ENCODE measurements around the gene DMRT3.

DMRT3 gene

GRCh38 chr9:948497-948896 is 28.0 kb upstream of the DMRT3 start:
- Histone ChIP-seq H3K4me3 (ENCODE audit: low read length) (no peak overlapping the region), H4K20me1 (ENCODE audit: insufficient read depth, low read length) (no peaks in the 10 kb centered on the region), H3K36me3 (replicated peaks; ENCODE audit: low read depth, low read length) (no peaks in the 10 kb centered on the region), H3K27ac (ENCODE audit: low read length) (no peak overlapping the region), H3K4me1 (ENCODE audit: low read length) (no peaks in the 10 kb centered on the region), H3K9ac (ENCODE audit: low read length) (no peak overlapping the region), H3K4me2 (ENCODE audit: low read length) (no peak overlapping the region), H3K9me3 (ENCODE audit: insufficient read depth, low read length) (no peaks in the 10 kb centered on the region), H2AFZ (ENCODE audit: low read depth, low read length) (no peak overlapping the region), H3K79me2 (ENCODE audit: low read length) (no peaks in the 10 kb centered on the region), H3K27me3 (ENCODE audit: low read depth, low read length) (peaks cover 37% of the 10 kb centered on the region)
- TF ChIP-seq CTCF (IDR thresholded peaks at IDR 0.05; ENCODE audit: low read depth, low read length) = no peak
- TF ChIP-seq EZH2phosphoT487 (IDR thresholded peaks at IDR 0.05; ENCODE audit: low read depth) = no peak

- no peak overlapping the region for H3K4me2 ChIP-seq (ENCODE audit: low read length)
- H3K27me3 ChIP-seq (ENCODE audit: low read depth, low read length) = peaks cover 42% of the 10 kb centered on the region
- H3K9me3 ChIP-seq (ENCODE audit: insufficient read depth, low read length) = no peaks in the 10 kb centered on the region
- H3K4me3 ChIP-seq (ENCODE audit: low read length) = no peak overlapping the region
- no peaks in the 10 kb centered on the region for H4K20me1 ChIP-seq (ENCODE audit: insufficient read depth, low read length)
- TF ChIP-seq EZH2phosphoT487 (IDR thresholded peaks at IDR 0.05; ENCODE audit: low read depth) (no peak), CTCF (IDR thresholded peaks at IDR 0.05; ENCODE audit: low read depth, low read length) (no peak)
- H3K9ac ChIP-seq (ENCODE audit: low read length) = no peak overlapping the region
- no peaks in the 10 kb centered on the region for H3K4me1 ChIP-seq (ENCODE audit: low read length)
- no peak overlapping the region for H3K27ac ChIP-seq (ENCODE audit: low read length)
- H3K79me2 ChIP-seq (ENCODE audit: low read length) = no peaks in the 10 kb centered on the region
- no peak overlapping the region for H2AFZ ChIP-seq (ENCODE audit: low read depth, low read length)
- H3K36me3 ChIP-seq (replicated peaks; ENCODE audit: low read depth, low read length) = no peaks in the 10 kb centered on the region
Measured at GRCh38 chr9:950139-950538, 26.3 kb upstream of the DMRT3 start.

GRCh38 chr9:952546-952945 is 23.9 kb upstream of the DMRT3 start:
- H3K4me1 ChIP-seq (ENCODE audit: low read length) = no peaks in the 10 kb centered on the region
- H3K27me3 ChIP-seq (ENCODE audit: low read depth, low read length) = peaks cover 42% of the 10 kb centered on the region
- TF ChIP-seq EZH2phosphoT487 (IDR thresholded peaks at IDR 0.05; ENCODE audit: low read depth) (no peak), CTCF (IDR thresholded peaks at IDR 0.05; ENCODE audit: low read depth, low read length) (no peak)

GRCh38 chr9:959105-959504 is 17.4 kb upstream of the DMRT3 start:
- no peak overlapping the region for H3K4me3 ChIP-seq (ENCODE audit: low read length)
- no peaks in the 10 kb centered on the region for H3K9me3 ChIP-seq (ENCODE audit: insufficient read depth, low read length)
- H2AFZ ChIP-seq (ENCODE audit: low read depth, low read length) = no peak overlapping the region
- no peak overlapping the region for H3K9ac ChIP-seq (ENCODE audit: low read length)
- H3K4me1 ChIP-seq (ENCODE audit: low read length) = no peaks in the 10 kb centered on the region
- H3K27me3 ChIP-seq (ENCODE audit: low read depth, low read length) = 0 out of 2 replicates have a peak, but pooled peaks cover 8% of the 10 kb centered on the region
- TF ChIP-seq CTCF (IDR thresholded peaks at IDR 0.05; ENCODE audit: low read depth, low read length) (no peak), EZH2phosphoT487 (IDR thresholded peaks at IDR 0.05; ENCODE audit: low read depth) (no peak)
- no peak overlapping the region for H3K27ac ChIP-seq (ENCODE audit: low read length)
- H3K36me3 ChIP-seq (replicated peaks; ENCODE audit: low read depth, low read length) = no peaks in the 10 kb centered on the region
- H3K4me2 ChIP-seq (ENCODE audit: low read length) = no peak overlapping the region
- H4K20me1 ChIP-seq (ENCODE audit: insufficient read depth, low read length) = no peaks in the 10 kb centered on the region
- H3K79me2 ChIP-seq (ENCODE audit: low read length) = no peaks in the 10 kb centered on the region

More at GRCh38 chr9:952546-952945, 23.9 kb upstream of the DMRT3 start:
- Histone ChIP-seq H3K4me2 (ENCODE audit: low read length) (no peak overlapping the region), H2AFZ (ENCODE audit: low read depth, low read length) (no peak overlapping the region), H4K20me1 (ENCODE audit: insufficient read depth, low read length) (no peaks in the 10 kb centered on the region), H3K27ac (ENCODE audit: low read length) (no peak overlapping the region), H3K9me3 (ENCODE audit: insufficient read depth, low read length) (no peaks in the 10 kb centered on the region), H3K9ac (ENCODE audit: low read length) (no peak overlapping the region), H3K79me2 (ENCODE audit: low read length) (no peaks in the 10 kb centered on the region), H3K4me3 (ENCODE audit: low read length) (no peak overlapping the region), H3K36me3 (replicated peaks; ENCODE audit: low read depth, low read length) (no peaks in the 10 kb centered on the region)
